Lower leg skin (tissue), 3 donors: ENCODE measurements around the gene FANCC.

Experiments
- CTCF ChIP-seq, 3 donors: fragments of 450-650 bp; IDR thresholded peaks; one replicate each; pipeline ENCODE4 v1.5.1; 2016; ENCODE audit warnings: antibody characterized with exemption in 3 of 3, mild to moderate bottlenecking in 3 of 3, moderate library complexity in 2 of 3
- POLR2A ChIP-seq, 2 donors: fragments of 450-650 bp; IDR thresholded peaks; one replicate each; pipeline ENCODE4 v1.6.1; 2016 to 2017; ENCODE audit warnings: antibody characterized with exemption in 2 of 2, mild to moderate bottlenecking in 1 of 2, moderate library complexity in 1 of 2

GRCh38 chr9:95073042-95073607, 244.4 kb downstream of the FANCC start:
- TF ChIP-seq CTCF (IDR thresholded peaks at IDR 0.05): no peak
- no peak for TF ChIP-seq POLR2A (IDR thresholded peaks at IDR 0.05)
